GM19455 (cell line): Measurements from ENCODE around the gene TNS3.

Source experiments
- ATAC-seq: cut with Tn5 transposase; IDR thresholded peaks from one replicate; pipeline ENCODE4 v1.9.1; 2021; ENCODE audit not compliant: unreplicated experiment

Gene TNS3

GRCh38 chr7:47414342-47415317, 167.3 kb downstream of the TNS3 start:
- ATAC-seq = no peak

- ATAC-seq = no peak
Observed at GRCh38 chr7:47413526-47414341, 168.2 kb downstream of the TNS3 start.

GRCh38 chr7:47411901-47412300, 170.0 kb downstream of the TNS3 start:
- no peak for ATAC-seq

- no peak for ATAC-seq
Observed at GRCh38 chr7:47411281-47411869, 170.5 kb downstream of the TNS3 start.

GRCh38 chr7:47408675-47409074, 173.2 kb downstream of the TNS3 start:
- no peak for ATAC-seq

GRCh38 chr7:47407821-47408674, 173.9 kb downstream of the TNS3 start:
- ATAC-seq = no peak

- ATAC-seq = no peak
Observed at GRCh38 chr7:47407136-47407535, 174.8 kb downstream of the TNS3 start.

- no peak for ATAC-seq
Observed at GRCh38 chr7:47406801-47407129, 175.1 kb downstream of the TNS3 start.

- ATAC-seq = no peak
Observed at GRCh38 chr7:47405921-47406800, 175.8 kb downstream of the TNS3 start.

- no peak for ATAC-seq
Observed at GRCh38 chr7:47405286-47405904, 176.5 kb downstream of the TNS3 start.

- ATAC-seq = no peak
Observed at GRCh38 chr7:47404010-47404409, 177.9 kb downstream of the TNS3 start.

- no peak for ATAC-seq
Observed at GRCh38 chr7:47402941-47403866, 178.7 kb downstream of the TNS3 start.

- no peak for ATAC-seq
Observed at GRCh38 chr7:47401611-47402570, 180.0 kb downstream of the TNS3 start.

GRCh38 chr7:47400741-47401206, 181.1 kb downstream of the TNS3 start:
- no peak for ATAC-seq

- no peak for ATAC-seq
Observed at GRCh38 chr7:47400001-47400400, 181.9 kb downstream of the TNS3 start.

- ATAC-seq = no peak
Observed at GRCh38 chr7:47394751-47395252, 187.1 kb downstream of the TNS3 start.

GRCh38 chr7:47394216-47394615, 187.7 kb downstream of the TNS3 start:
- no peak for ATAC-seq
